ENCODE measurements around the gene CAPN10. TPM values are rescaled to one million over a fixed set of nuclear protein-coding genes. Genes with fewer than 3 reads are reported as not detected.
"Not testable (repeated sequence)": the region's sequence is repeated elsewhere in the genome, so short reads cannot be mapped to it uniquely, and the experiment has no call there.

Gene CAPN10, protein sequence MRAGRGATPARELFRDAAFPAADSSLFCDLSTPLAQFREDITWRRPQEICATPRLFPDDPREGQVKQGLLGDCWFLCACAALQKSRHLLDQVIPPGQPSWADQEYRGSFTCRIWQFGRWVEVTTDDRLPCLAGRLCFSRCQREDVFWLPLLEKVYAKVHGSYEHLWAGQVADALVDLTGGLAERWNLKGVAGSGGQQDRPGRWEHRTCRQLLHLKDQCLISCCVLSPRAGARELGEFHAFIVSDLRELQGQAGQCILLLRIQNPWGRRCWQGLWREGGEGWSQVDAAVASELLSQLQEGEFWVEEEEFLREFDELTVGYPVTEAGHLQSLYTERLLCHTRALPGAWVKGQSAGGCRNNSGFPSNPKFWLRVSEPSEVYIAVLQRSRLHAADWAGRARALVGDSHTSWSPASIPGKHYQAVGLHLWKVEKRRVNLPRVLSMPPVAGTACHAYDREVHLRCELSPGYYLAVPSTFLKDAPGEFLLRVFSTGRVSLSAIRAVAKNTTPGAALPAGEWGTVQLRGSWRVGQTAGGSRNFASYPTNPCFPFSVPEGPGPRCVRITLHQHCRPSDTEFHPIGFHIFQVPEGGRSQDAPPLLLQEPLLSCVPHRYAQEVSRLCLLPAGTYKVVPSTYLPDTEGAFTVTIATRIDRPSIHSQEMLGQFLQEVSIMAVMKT
- polyA plus RNA-seq, result 34.9 TPM
- long read RNA-seq, donor 1, result 0 reads
- long read RNA-seq, donor 2, partial matches to known transcripts, result 0 of 9 reads
- long read RNA-seq, donor 2, other reads (novel, unspliced or antisense), result 6 of 9 reads
- long read RNA-seq, donor 3, result 0 reads
- long read RNA-seq, donor 4, result 0 reads
- long read RNA-seq, donor 5, partial matches to known transcripts, result 0 of 2 reads
- long read RNA-seq, donor 5, other reads (novel, unspliced or antisense), result 0 of 2 reads
- long read RNA-seq, donor 6, partial matches to known transcripts, result 5 of 13 reads
- long read RNA-seq, donor 6, other reads (novel, unspliced or antisense), result 8 of 13 reads
- long read RNA-seq, donor 7, result 0 reads
- long read RNA-seq, donor 8, result 0 reads
- long read RNA-seq, donor 9, partial matches to known transcripts, result 0 of 9 reads
- long read RNA-seq, donor 9, other reads (novel, unspliced or antisense), result 5 of 9 reads
- long read RNA-seq, donor 10, partial matches to known transcripts, result 20 of 23 reads
- long read RNA-seq, donor 10, other reads (novel, unspliced or antisense), result 0 of 23 reads
- long read RNA-seq, donor 11, partial matches to known transcripts, result 8 of 9 reads
- long read RNA-seq, donor 11, other reads (novel, unspliced or antisense), result 0 of 9 reads

DNA sequence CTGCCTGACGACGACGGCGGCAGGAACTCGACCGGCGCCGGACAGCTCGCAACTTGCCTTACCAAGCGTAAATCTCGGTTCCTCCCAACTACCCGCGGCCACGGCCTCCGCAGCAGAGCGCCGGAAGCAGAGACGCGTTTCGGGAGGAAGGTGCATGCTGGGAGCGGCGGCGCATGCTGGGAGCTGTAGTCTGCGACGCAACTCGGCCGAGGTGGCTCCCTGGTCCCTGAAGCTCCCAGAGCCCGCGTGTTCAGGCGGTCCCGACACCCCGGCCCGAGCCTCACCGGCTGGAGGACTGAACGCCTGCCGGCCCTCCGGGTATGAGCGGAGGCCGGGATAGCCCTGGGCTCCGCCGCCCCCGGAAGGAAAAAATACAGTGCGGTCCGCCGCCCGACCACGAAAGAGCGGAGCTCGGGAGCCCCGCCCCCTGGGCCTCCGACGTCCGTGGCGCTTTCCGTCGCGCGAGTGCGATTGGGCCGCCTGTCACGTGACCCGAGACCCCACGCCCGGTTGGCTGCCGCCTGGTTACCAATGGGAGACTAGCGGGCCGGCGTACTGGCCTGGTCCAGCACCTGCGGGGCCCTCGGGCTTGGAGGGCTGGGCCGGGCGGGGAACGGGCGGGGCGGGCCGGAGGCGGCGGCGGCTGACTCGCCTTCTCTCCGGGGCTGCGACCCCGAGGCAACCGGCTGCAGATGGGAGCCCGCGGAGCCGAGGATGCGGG is at the start of gene CAPN10:
Gene CAPN10, plus strand, starts transcription at position 537 of the 721 bp plus-strand sequence. Its CDS starts 178 bp downstream, at position 715.
- peaks cover 17% of the 10 kb centered on the region for H3K36me3 ChIP-seq (ENCODE audit: control insufficient read depth, insufficient read depth, low read length)
- peak; percentile 96 to 98 for DNase-seq
- H3K4me3 ChIP-seq (ENCODE audit: low read length), result peak within 1 kb of the TSS; percentile 97
- peaks cover 26% of the 10 kb centered on the region for H3K4me1 ChIP-seq (ENCODE audit: control insufficient read depth, insufficient read depth, low read length)
- H3K27ac ChIP-seq (ENCODE audit: low read length), result peak within 1 kb of the TSS; percentile 97
- peaks cover 2% of the 10 kb centered on the region for H3K9me3 ChIP-seq (ENCODE audit: control insufficient read depth, low read depth, low read length)
- no CpG with 5 or more reads among the region's 88 CpGs for WGBS (ENCODE audit: insufficient coverage, low lambda C conversion rate)
- no peaks in the 10 kb centered on the region for H3K27me3 ChIP-seq (ENCODE audit: control insufficient read depth, insufficient read depth, low read length)

- whole genome bisulfite sequencing (ENCODE audit: insufficient coverage, low lambda C conversion rate), result no CpG with 5 or more reads among the region's 43 CpGs
- Histone ChIP-seq H3K27ac (ENCODE audit: low read length) (no peak overlapping the region), H3K4me3 (ENCODE audit: low read length) (no peak overlapping the region), H3K36me3 (ENCODE audit: control insufficient read depth, insufficient read depth, low read length) (peaks cover 20% of the 10 kb centered on the region), H3K9me3 (ENCODE audit: control insufficient read depth, low read depth, low read length) (no peaks in the 10 kb centered on the region), H3K4me1 (ENCODE audit: control insufficient read depth, insufficient read depth, low read length) (no peaks in the 10 kb centered on the region), H3K27me3 (ENCODE audit: control insufficient read depth, insufficient read depth, low read length) (no peaks in the 10 kb centered on the region)
- no peak for DNase-seq
Measured at GRCh38 chr2:240538031-240538780, 48.3 kb upstream of the CAPN10 start.

- DNase-seq; H3K4me3 ChIP-seq (ENCODE audit: low read length); H3K4me1 ChIP-seq (ENCODE audit: control insufficient read depth, insufficient read depth, low read length); H3K9me3 ChIP-seq (ENCODE audit: control insufficient read depth, low read depth, low read length); H3K27me3 ChIP-seq (ENCODE audit: control insufficient read depth, insufficient read depth, low read length); H3K27ac ChIP-seq (ENCODE audit: low read length): not testable (repeated sequence)
- WGBS (ENCODE audit: insufficient coverage, low lambda C conversion rate), result 100% methylated on average over 2 of the region's 17 CpGs
- H3K36me3 ChIP-seq (ENCODE audit: control insufficient read depth, insufficient read depth, low read length), result peaks cover 20% of the 10 kb centered on the region
Measured at GRCh38 chr2:240539101-240539500, 47.4 kb upstream of the CAPN10 start.

DNA sequence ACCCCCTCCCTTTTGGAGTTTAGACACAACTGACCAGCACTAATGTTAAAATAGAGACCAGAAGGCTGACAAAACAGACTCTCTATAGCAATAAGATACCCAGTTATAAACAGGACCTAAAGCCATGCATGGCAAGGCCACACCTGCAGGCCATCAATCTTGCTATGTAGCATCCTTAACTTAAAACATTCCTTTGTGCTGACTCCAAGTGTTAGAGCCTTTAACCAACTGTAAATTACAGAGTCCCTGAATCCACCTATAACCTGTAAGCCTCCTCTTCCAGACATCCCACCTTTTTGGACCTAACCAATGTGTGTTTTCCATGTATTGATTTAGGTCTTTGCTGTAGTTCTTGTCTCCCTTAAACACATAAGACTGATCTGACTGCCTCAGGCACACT is 46.6 kb upstream of the CAPN10 start:
- Histone ChIP-seq H3K36me3 (ENCODE audit: control insufficient read depth, insufficient read depth, low read length) (peaks cover 20% of the 10 kb centered on the region), H3K27me3 (ENCODE audit: control insufficient read depth, insufficient read depth, low read length) (no peaks in the 10 kb centered on the region), H3K4me1 (ENCODE audit: control insufficient read depth, insufficient read depth, low read length) (no peaks in the 10 kb centered on the region), H3K4me3 (ENCODE audit: low read length) (no peak overlapping the region), H3K9me3 (ENCODE audit: control insufficient read depth, low read depth, low read length) (no peaks in the 10 kb centered on the region), H3K27ac (ENCODE audit: low read length) (no peak overlapping the region)
- DNase-seq, result no peak

DNA sequence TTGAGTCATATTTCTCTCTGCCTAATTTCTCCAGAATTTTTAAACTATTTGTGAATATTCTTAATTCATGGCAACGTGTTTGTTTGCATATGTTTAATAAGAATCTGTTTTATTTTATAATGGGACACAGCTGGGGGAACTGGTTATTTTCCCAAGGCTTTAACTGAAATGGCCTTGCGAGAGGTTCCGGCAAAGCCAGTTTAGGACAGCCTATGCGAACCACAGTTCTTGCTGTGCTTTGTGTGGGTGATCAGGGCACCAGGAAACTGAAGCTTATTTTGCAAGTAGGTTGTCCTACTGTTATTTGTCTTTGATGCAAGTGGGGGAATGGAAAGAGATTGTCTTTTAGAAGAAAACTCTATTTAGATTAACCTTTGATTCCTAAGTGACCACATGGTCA is 35.2 kb upstream of the CAPN10 start:
- Histone ChIP-seq H3K27ac (ENCODE audit: low read length) (no peak overlapping the region), H3K27me3 (ENCODE audit: control insufficient read depth, insufficient read depth, low read length) (no peaks in the 10 kb centered on the region), H3K4me1 (ENCODE audit: control insufficient read depth, insufficient read depth, low read length) (peaks cover 4% of the 10 kb centered on the region), H3K4me3 (ENCODE audit: low read length) (no peak overlapping the region), H3K9me3 (ENCODE audit: control insufficient read depth, low read depth, low read length) (no peaks in the 10 kb centered on the region), H3K36me3 (ENCODE audit: control insufficient read depth, insufficient read depth, low read length) (peaks cover 22% of the 10 kb centered on the region)
- no CpG with 5 or more reads among the region's 4 CpGs for WGBS (ENCODE audit: insufficient coverage, low lambda C conversion rate)
- DNase-seq, result no peak

GRCh38 chr2:240551811-240552210 is 34.7 kb upstream of the CAPN10 start:
- Histone ChIP-seq H3K9me3 (ENCODE audit: control insufficient read depth, low read depth, low read length) (no peaks in the 10 kb centered on the region), H3K4me1 (ENCODE audit: control insufficient read depth, insufficient read depth, low read length) (peaks cover 10% of the 10 kb centered on the region), H3K4me3 (ENCODE audit: low read length) (no peak overlapping the region), H3K27ac (ENCODE audit: low read length) (no peak overlapping the region), H3K27me3 (ENCODE audit: control insufficient read depth, insufficient read depth, low read length) (no peaks in the 10 kb centered on the region), H3K36me3 (ENCODE audit: control insufficient read depth, insufficient read depth, low read length) (peaks cover 22% of the 10 kb centered on the region)
- no peak for DNase-seq
- WGBS (ENCODE audit: insufficient coverage, low lambda C conversion rate), result no CpG with 5 or more reads among the region's 1 CpG

DNA sequence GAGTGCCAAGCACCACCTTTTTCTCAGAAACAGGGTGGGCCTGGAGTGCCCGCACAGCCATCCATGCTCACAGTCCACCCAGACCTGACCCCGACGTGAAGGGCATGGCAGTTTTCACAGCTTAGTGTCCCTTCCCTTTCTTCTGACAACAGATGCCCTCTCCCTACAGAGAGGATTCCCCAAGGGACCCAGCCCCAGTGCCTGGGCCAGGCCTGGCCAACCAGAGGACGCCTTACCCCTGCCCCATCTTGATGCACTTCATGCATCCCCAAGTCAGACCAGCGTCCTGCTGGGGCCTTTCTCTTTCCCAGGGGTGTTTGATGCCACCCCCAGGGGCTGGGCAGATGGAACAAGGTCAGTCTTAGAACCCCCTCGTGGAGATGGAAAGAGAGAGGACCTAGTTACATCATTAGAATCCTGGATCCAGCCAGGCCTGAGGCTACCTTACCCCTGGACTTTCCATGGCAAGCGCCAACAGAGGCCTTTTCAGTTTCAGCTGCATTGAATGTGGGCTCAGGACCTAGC is 32.5 kb upstream of the CAPN10 start:
- no CpG with 5 or more reads among the region's 7 CpGs for WGBS (ENCODE audit: insufficient coverage, low lambda C conversion rate)
- no peaks in the 10 kb centered on the region for H3K27me3 ChIP-seq (ENCODE audit: control insufficient read depth, insufficient read depth, low read length)
- peaks cover 23% of the 10 kb centered on the region for H3K36me3 ChIP-seq (ENCODE audit: control insufficient read depth, insufficient read depth, low read length)
- no peaks in the 10 kb centered on the region for H3K9me3 ChIP-seq (ENCODE audit: control insufficient read depth, low read depth, low read length)
- H3K27ac ChIP-seq (ENCODE audit: low read length), result no peak overlapping the region
- H3K4me3 ChIP-seq (ENCODE audit: low read length), result no peak overlapping the region
- H3K4me1 ChIP-seq (ENCODE audit: control insufficient read depth, insufficient read depth, low read length), result peaks cover 23% of the 10 kb centered on the region
- no peak for DNase-seq

DNA sequence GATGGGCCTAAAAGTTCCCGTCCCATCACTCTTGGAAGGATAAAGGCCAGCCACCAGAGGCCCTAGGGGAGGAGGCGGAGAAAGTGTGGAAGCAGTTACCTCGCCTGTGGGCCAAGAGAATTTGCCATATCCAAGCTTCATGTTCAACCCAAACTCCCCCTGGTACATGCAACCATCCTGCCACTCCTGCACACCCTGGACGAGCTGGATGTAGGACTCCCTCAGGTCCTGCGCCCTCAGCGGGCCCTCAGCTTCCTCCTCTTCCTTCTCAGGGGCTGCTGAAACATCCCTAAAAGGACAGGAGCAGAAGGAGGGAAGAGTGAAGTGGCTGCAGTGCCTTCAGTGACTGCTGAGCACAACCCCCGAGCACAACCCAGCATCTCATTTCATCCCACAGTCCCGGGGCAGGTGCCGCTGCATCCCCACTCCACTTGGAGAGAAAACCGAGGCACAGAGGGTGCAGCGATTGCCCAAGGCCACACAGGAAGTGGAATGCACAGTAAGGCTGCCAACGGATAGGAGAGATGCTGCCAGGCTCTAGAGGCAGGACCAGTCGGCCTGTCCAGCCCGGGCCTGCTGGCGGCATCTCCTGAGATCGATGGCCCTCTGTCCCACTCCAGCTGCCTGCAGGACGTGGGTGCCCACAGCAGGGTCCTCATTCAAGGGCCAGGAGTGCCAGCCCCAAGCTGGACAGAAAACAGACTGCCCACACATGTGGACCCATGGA is 31.6 kb upstream of the CAPN10 start:
- DNase-seq, result no peak
- no CpG with 5 or more reads among the region's 17 CpGs for WGBS (ENCODE audit: insufficient coverage, low lambda C conversion rate)
- peaks cover 26% of the 10 kb centered on the region for H3K36me3 ChIP-seq (ENCODE audit: control insufficient read depth, insufficient read depth, low read length)
- H3K4me1 ChIP-seq (ENCODE audit: control insufficient read depth, insufficient read depth, low read length), result peaks cover 31% of the 10 kb centered on the region
- no peak overlapping the region for H3K4me3 ChIP-seq (ENCODE audit: low read length)
- H3K27me3 ChIP-seq (ENCODE audit: control insufficient read depth, insufficient read depth, low read length), result no peaks in the 10 kb centered on the region
- H3K9me3 ChIP-seq (ENCODE audit: control insufficient read depth, low read depth, low read length), result no peaks in the 10 kb centered on the region
- no peak overlapping the region for H3K27ac ChIP-seq (ENCODE audit: low read length)

Data from large intestine (tissue), 12 donors.